Measurements from ENCODE around the gene RPL37.

Gene RPL37

GRCh38 chr5:40831346-40832210 is 3.4 kb downstream of the RPL37 start:
- peak; percentile 92 for TF ChIP-seq SP7 (tag by site-specific recombination; IDR thresholded peaks at IDR 0.05)
- no peak for TF ChIP-seq ZNF366 (tag by site-specific recombination; conservative IDR thresholded peaks at IDR 0.05)
- TF ChIP-seq ZFP3 (tag by site-specific recombination; IDR thresholded peaks at IDR 0.05; ENCODE audit: low read depth): 0 out of 2 replicates have a peak, but pooled peaks have one; percentile 21
- ChIA-PET CTCF (interaction anchor here (0.6 to 1.3 kb wide), 2 partner anchors 35 to 721 kb away, joined by 3 to 7 read pairs; no protein-coding TSS in a partner anchor), POLR2A (interaction anchor here (1.0 to 2.1 kb wide), 4 partner anchors 8 to 34 kb away, joined by 3 to 10 read pairs (median 4); partner anchors contain the start of gene PRKAA1)
- Histone ChIP-seq H3K4me1 (ENCODE audit: control insufficient read depth, insufficient read depth, low read length) (no peaks in the 10 kb centered on the region), H3K4me3 (ENCODE audit: low read depth, low read length) (no peak overlapping the region), H3K9me3 (ENCODE audit: control insufficient read depth, insufficient read depth, low read depth, low read length) (no peaks in the 10 kb centered on the region), H3K36me3 (ENCODE audit: control insufficient read depth in 2 of 2, insufficient read depth in 1 of 2, low read length in 2 of 2) (peaks cover 70 to 82% of the 10 kb centered on the region in 2 experiments), H3K27ac (ENCODE audit: extremely low read depth, low read depth, low read length) (no peak overlapping the region)

- TF ChIP-seq ZNF311 (tag by site-specific recombination; IDR thresholded peaks at IDR 0.05; ENCODE audit: borderline replicate concordance) (no peak), ZNF214 (tag by site-specific recombination; IDR thresholded peaks at IDR 0.05; ENCODE audit: borderline replicate concordance) (no peak), PBX3 (CRISPR knock-in tag; IDR thresholded peaks at IDR 0.05) (no peak), ZNF768 (tag by site-specific recombination; IDR thresholded peaks at IDR 0.05) (no peak), ZNF391 (tag by site-specific recombination; IDR thresholded peaks at IDR 0.05; ENCODE audit: borderline replicate concordance, low read depth) (no peak), ZNF548 (tag by site-specific recombination; IDR thresholded peaks at IDR 0.05) (no peak)
- H3K4me3 ChIP-seq (ENCODE audit: low read depth, low read length): no peak overlapping the region
- peaks cover 81 to 96% of the 10 kb centered on the region in 2 experiments for H3K36me3 ChIP-seq (ENCODE audit: control insufficient read depth in 2 of 2, insufficient read depth in 1 of 2, low read length in 2 of 2)
- no peaks in the 10 kb centered on the region for H3K4me1 ChIP-seq (ENCODE audit: control insufficient read depth, insufficient read depth, low read length)
- no peaks in the 10 kb centered on the region for H3K9me3 ChIP-seq (ENCODE audit: control insufficient read depth, insufficient read depth, low read depth, low read length)
- H3K27ac ChIP-seq (ENCODE audit: extremely low read depth, low read depth, low read length): no peak overlapping the region
- ChIA-PET CTCF (interaction anchor here (0.6 to 1.2 kb wide), 2 partner anchors 54 to 369 kb away, joined by 3 to 5 read pairs; no protein-coding TSS in a partner anchor), POLR2A (interaction anchor here (0.7 to 1.3 kb wide), 4 partner anchors 10 to 109 kb away, joined by 3 to 4 read pairs (median 3); partner anchors contain the start of gene PRKAA1)
Measured at GRCh38 chr5:40829748-40830533, 5.1 kb downstream of the RPL37 start.

- no peaks in the 10 kb centered on the region for H3K9me3 ChIP-seq (ENCODE audit: control insufficient read depth, insufficient read depth, low read depth, low read length)
- POLR2A ChIA-PET: interaction anchor here (1.5 kb wide), 1 partner anchor 25 kb away, joined by 3 read pairs; no protein-coding TSS in a partner anchor
- H3K4me1 ChIP-seq (ENCODE audit: control insufficient read depth, insufficient read depth, low read length): no peaks in the 10 kb centered on the region
- TF ChIP-seq ZNF10 (tag by site-specific recombination; IDR thresholded peaks at IDR 0.05) (0 out of 2 replicates have a peak, but pooled peaks have one; percentile 22), ZNF341 (tag by site-specific recombination; IDR thresholded peaks at IDR 0.05; ENCODE audit: low read depth) (0 out of 2 replicates have a peak, but pooled peaks have one; percentile 46), EGR2 (tag by site-specific recombination; IDR thresholded peaks at IDR 0.05; ENCODE audit: low read depth) (no peak)
- H3K4me3 ChIP-seq (ENCODE audit: low read depth, low read length): no peak overlapping the region
- no peak overlapping the region for H3K27ac ChIP-seq (ENCODE audit: extremely low read depth, low read depth, low read length)
- CTCF ChIA-PET: interaction anchor here (0.6 to 1.2 kb wide), 2 partner anchors 53 to 369 kb away, joined by 3 to 5 read pairs; no protein-coding TSS in a partner anchor
- H3K36me3 ChIP-seq (ENCODE audit: control insufficient read depth in 2 of 2, insufficient read depth in 1 of 2, low read length in 2 of 2): peaks cover 81 to 88% of the 10 kb centered on the region in 2 experiments
Measured at GRCh38 chr5:40828690-40829661, 6.0 kb downstream of the RPL37 start.

All from HEK293 (cell line).